Measurements from ENCODE around the gene ANKHD1.

DNA sequence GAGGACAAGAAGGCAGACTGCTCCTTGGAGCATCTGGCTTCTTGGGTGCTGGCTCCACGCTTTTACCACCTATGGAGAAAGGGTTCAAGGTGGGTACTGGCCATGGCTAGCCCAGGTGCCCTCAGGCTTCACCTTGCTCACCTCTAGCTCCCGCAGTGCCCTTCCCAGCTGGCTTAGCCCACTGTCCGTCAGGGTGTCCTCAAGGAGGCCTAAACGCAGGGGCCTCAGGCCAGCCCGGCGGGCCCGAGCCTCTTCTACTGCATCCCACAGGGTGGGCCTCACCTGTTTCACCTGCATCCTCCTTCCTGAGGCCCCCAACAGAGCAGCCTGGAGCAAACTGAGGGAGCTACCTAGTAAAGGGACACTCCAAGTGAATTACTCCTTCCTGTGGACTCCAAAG, 172.1 kb downstream of the ANKHD1 start:
- TF ChIP-seq CTCF (IDR thresholded peaks at IDR 0.05; ENCODE audit: poor library complexity, severe bottlenecking) (no peak), RAD21 (conservative IDR thresholded peaks at IDR 0.05) (no peak), EZH2 (IDR thresholded peaks at IDR 0.05; ENCODE audit: borderline replicate concordance, insufficient read depth, low read length, poor library complexity, severe bottlenecking) (no peak), REST (IDR thresholded peaks at IDR 0.05; ENCODE audit: borderline replicate concordance) (no peak), EP300 (conservative IDR thresholded peaks at IDR 0.05; ENCODE audit: poor library complexity, severe bottlenecking) (no peak)
